GM10266 (cell line): Measurements from ENCODE around the gene MRPL54.

Experiments
- DNase-seq: peaks from one replicate; pipeline ENCODE4 v3.0.0; 2012; ENCODE audit errors: extremely low spot score
- CTCF ChIP-seq: IDR thresholded peaks from 2 replicates; pipeline ENCODE4 v1.5.1; 2012; ENCODE audit warnings: mild to moderate bottlenecking, low read depth; ENCODE audit not compliant: control insufficient read depth, insufficient read depth; ENCODE audit errors: missing control alignments

MRPL54 gene

GRCh38 chr19:3743486-3743885, 19.0 kb upstream of the MRPL54 start:
- TF ChIP-seq CTCF: no peak
- DNase-seq: no peak

- no peak for DNase-seq
- no peak for TF ChIP-seq CTCF
Measured at GRCh38 chr19:3745363-3746045, 17.0 kb upstream of the MRPL54 start.

- no peak for DNase-seq
- TF ChIP-seq CTCF: no peak
Measured at GRCh38 chr19:3746371-3747056, 16.0 kb upstream of the MRPL54 start.

GRCh38 chr19:3748965-3749364, 13.5 kb upstream of the MRPL54 start:
- TF ChIP-seq CTCF: no peak
- no peak for DNase-seq

- DNase-seq: no peak
- no peak for TF ChIP-seq CTCF
Measured at GRCh38 chr19:3750211-3750610, 12.3 kb upstream of the MRPL54 start.

GRCh38 chr19:3751236-3751635, 11.2 kb upstream of the MRPL54 start:
- DNase-seq: no peak
- TF ChIP-seq CTCF: no peak

GRCh38 chr19:3752492-3752891, 10.0 kb upstream of the MRPL54 start:
- TF ChIP-seq CTCF: no peak
- DNase-seq: no peak
